ENCODE data around the gene TJP1.

DNA sequence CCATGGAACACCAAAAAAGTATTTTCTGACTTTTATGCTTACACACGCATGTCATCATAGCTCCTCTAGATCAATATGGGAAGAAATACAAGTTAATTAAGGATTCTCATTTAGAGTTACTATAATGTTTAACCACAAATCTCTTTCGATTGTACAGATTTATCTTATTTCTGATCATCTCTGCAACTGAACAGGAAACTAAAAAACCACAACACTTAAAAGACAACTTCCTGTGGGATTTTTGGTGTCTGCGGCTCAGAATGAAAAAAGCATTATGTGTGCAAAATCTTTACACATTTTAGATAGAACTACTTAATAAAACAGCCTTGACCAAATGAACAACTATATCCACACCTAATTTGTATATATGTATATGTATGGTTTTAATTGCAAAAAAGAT is 3.0 kb upstream of the TJP1 start:
- TF ChIP-seq, protein P1, sequence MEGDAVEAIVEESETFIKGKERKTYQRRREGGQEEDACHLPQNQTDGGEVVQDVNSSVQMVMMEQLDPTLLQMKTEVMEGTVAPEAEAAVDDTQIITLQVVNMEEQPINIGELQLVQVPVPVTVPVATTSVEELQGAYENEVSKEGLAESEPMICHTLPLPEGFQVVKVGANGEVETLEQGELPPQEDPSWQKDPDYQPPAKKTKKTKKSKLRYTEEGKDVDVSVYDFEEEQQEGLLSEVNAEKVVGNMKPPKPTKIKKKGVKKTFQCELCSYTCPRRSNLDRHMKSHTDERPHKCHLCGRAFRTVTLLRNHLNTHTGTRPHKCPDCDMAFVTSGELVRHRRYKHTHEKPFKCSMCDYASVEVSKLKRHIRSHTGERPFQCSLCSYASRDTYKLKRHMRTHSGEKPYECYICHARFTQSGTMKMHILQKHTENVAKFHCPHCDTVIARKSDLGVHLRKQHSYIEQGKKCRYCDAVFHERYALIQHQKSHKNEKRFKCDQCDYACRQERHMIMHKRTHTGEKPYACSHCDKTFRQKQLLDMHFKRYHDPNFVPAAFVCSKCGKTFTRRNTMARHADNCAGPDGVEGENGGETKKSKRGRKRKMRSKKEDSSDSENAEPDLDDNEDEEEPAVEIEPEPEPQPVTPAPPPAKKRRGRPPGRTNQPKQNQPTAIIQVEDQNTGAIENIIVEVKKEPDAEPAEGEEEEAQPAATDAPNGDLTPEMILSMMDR (IDR thresholded peaks at IDR 0.05), result no peak
- no peak for TF ChIP-seq EZH2 (IDR thresholded peaks at IDR 0.05; ENCODE audit: borderline replicate concordance, insufficient read depth, low read depth, low read length, poor library complexity, severe bottlenecking)

Measured in B cell (primary cell).